Activated B cell treated with CpG ODN at 0.5 μM for 24 hours (primary cell): ENCODE measurements around the gene MAEA. TPM values are rescaled to one million over a fixed set of nuclear protein-coding genes. Genes with fewer than 3 reads are reported as not detected.

ENCODE experiments used
- ATAC-seq: fragments of 200-7000 bp; cut with Tn5 transposase; one replicate; pipeline ENCODE4 v1.10.0; 2021; ENCODE audit warnings: low read depth, mild to moderate bottlenecking, moderate library complexity
- CTCF ChIA-PET: fragments of 350-600 bp; sonication (Branson Sonifier 250); formaldehyde crosslinking; loops from one replicate; lab custom pipeline; 2021; ENCODE audit warnings: antibody characterized with exemption; lab: Charles Lee
- POLR2A ChIA-PET: fragments of 350-600 bp; sonication (Branson Sonifier 250); formaldehyde crosslinking; loops from one replicate; lab custom pipeline; 2021; ENCODE audit warnings: antibody characterized with exemption; lab: Charles Lee
- DNase-seq: peaks from one replicate; pipeline ENCODE4 v3.0.0; 2022
- H3K27ac Mint-ChIP-seq: one replicate; pipeline ENCODE4 v1.8.0; 2020; ENCODE audit warnings: mixed read lengths
- H3K27me3 Mint-ChIP-seq: one replicate; pipeline ENCODE4 v1.8.0; 2021; ENCODE audit warnings: mixed read lengths
- H3K36me3 Mint-ChIP-seq: one replicate; pipeline ENCODE4 v1.8.0; 2021; ENCODE audit warnings: low read depth, mixed read lengths
- H3K4me1 Mint-ChIP-seq: one replicate; pipeline ENCODE4 v1.8.0; 2021; ENCODE audit warnings: mixed read lengths
- H3K4me3 Mint-ChIP-seq: one replicate; pipeline ENCODE4 v1.8.0; 2020; ENCODE audit warnings: mild to moderate bottlenecking, mixed read lengths
- H3K9me3 Mint-ChIP-seq: one replicate; pipeline ENCODE4 v1.8.0; 2020; ENCODE audit warnings: mixed read lengths
- intact Hi-C: fragments of 100-400 bp; cut with micrococcal nuclease; formaldehyde crosslinking; loops from one replicate; pipeline ENCODE4 v1.15.1; 2024
- total RNA-seq: library from RNA; stranded (reverse); gene quantifications from 2 replicates; pipeline ENCODE4 v1.2.3, GENCODE V29; 2022
- TF ChIP-seq, protein P1 (sequence below): fragments of 200-600 bp; IDR thresholded peaks from one replicate; pipeline ENCODE4 v1.8.0; 2022; ENCODE audit warnings: antibody characterized with exemption, mild to moderate bottlenecking

The MAEA gene
- total RNA-seq, 1 donor from 2014 or later = 73.7 TPM

DNA sequence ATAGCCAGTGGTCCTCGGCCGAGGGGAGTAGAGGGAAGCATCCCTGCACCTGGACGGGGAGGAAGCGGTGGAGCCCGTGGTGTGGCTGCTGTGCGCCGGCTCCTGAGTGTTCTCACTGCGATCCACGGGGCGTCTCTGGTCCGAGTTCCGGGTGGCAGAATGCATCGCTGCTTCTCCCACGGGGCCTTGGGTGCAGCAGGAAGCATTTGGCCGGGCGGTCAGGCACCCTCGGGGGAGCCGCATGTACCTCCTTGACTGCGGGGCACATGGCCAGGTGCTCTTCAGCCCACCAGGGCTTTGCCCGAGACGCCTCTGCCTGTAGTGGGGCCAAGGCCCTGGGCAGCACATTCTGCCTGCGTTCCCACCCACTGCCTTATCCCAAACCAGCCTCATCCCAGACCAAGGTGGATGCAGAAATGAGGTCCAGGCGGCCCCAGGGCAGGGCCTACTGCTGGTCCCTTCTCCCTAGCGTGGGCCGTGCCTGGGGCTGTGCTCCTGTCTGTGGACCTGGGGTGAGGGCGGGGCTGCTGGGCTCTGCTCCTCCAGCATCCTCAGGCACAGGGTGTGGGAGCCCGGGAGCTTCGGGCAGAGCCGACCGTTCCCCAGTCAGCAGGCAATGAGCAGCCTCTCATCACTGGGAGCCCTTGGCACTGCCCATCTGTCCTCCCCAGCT is 89.0 kb downstream of the MAEA start:
- TF ChIP-seq, protein P1, sequence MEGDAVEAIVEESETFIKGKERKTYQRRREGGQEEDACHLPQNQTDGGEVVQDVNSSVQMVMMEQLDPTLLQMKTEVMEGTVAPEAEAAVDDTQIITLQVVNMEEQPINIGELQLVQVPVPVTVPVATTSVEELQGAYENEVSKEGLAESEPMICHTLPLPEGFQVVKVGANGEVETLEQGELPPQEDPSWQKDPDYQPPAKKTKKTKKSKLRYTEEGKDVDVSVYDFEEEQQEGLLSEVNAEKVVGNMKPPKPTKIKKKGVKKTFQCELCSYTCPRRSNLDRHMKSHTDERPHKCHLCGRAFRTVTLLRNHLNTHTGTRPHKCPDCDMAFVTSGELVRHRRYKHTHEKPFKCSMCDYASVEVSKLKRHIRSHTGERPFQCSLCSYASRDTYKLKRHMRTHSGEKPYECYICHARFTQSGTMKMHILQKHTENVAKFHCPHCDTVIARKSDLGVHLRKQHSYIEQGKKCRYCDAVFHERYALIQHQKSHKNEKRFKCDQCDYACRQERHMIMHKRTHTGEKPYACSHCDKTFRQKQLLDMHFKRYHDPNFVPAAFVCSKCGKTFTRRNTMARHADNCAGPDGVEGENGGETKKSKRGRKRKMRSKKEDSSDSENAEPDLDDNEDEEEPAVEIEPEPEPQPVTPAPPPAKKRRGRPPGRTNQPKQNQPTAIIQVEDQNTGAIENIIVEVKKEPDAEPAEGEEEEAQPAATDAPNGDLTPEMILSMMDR = no peak
- intact Hi-C loops = no loop called here
- ChIA-PET CTCF (no interaction called here), POLR2A (no interaction called here)
- Mint-ChIP-seq H3K27me3 (no peaks in the 10 kb centered on the region), H3K4me1 (no peaks in the 10 kb centered on the region), H3K9me3 (no peaks in the 10 kb centered on the region), H3K4me3 (no peak overlapping the region), H3K27ac (no peak overlapping the region), H3K36me3 (peaks cover 4% of the 10 kb centered on the region)
- no peak for ATAC-seq
- no peak for DNase-seq

DNA sequence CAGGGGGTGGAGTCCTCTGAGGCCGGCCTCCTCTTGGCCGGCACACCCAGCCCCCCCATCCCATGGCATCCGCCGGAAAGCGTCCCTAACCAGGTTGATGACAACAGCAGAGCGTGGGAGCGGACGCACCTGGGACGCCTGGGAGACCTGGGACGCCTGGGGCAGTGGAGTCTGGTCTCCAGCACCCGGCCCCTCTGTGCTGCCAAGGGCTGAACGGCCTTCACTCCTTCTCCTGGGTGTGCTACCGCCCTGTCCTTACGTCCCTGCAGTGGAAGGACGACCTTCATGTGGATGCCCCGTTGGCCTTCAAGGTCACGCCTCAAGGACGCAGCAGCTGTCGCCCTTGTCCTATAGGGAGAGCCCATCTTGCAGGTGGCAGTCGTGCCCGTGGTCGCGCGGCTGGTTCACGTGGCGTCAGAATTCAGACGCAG is 89.7 kb downstream of the MAEA start:
- no peaks in the 10 kb centered on the region for H3K27me3 Mint-ChIP-seq
- no peak for ATAC-seq
- no peak overlapping the region for H3K27ac Mint-ChIP-seq
- intact Hi-C loops = no loop called here
- CTCF ChIA-PET = no interaction called here
- H3K9me3 Mint-ChIP-seq = no peaks in the 10 kb centered on the region
- H3K4me1 Mint-ChIP-seq = no peaks in the 10 kb centered on the region
- TF ChIP-seq, protein P1 = no peak
- H3K36me3 Mint-ChIP-seq = no peaks in the 10 kb centered on the region
- no peak for DNase-seq
- POLR2A ChIA-PET = no interaction called here
- no peak overlapping the region for H3K4me3 Mint-ChIP-seq

DNA sequence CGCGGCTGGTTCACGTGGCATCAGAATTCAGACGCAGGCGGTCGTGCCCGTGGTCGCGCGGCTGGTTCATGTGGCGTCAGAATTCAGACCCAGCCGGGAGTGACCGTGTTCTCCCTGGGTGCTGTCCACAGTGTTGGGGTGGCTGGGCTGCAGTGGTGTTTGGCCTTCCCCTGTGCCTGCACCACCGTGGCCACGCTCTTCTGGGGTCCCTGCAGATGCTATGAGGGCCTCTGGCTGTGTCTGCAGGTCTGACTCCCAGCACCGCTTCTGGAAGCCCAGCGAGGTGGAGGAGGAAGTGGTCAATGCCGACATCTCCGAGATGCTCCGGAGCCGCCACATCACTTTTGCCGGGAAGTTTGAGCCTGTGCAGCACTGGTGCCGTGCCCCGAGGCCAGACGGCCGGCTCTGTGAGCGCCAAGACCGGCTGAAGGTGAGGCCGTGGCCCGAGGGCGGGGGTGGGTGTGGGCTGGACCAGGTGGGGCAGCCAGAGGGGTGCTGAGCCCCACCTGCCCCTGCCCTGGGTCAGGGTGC is 90.2 kb downstream of the MAEA start:
- POLR2A ChIA-PET = no interaction called here
- TF ChIP-seq, protein P1 = no peak
- H3K27me3 Mint-ChIP-seq = no peaks in the 10 kb centered on the region
- CTCF ChIA-PET = no interaction called here
- H3K36me3 Mint-ChIP-seq = peaks cover 2% of the 10 kb centered on the region
- intact Hi-C loops = no loop called here
- DNase-seq (peak; percentile 9), ATAC-seq (no peak)
- H3K27ac Mint-ChIP-seq = no peak overlapping the region
- no peaks in the 10 kb centered on the region for H3K4me1 Mint-ChIP-seq
- H3K9me3 Mint-ChIP-seq = no peaks in the 10 kb centered on the region
- no peak overlapping the region for H3K4me3 Mint-ChIP-seq

DNA sequence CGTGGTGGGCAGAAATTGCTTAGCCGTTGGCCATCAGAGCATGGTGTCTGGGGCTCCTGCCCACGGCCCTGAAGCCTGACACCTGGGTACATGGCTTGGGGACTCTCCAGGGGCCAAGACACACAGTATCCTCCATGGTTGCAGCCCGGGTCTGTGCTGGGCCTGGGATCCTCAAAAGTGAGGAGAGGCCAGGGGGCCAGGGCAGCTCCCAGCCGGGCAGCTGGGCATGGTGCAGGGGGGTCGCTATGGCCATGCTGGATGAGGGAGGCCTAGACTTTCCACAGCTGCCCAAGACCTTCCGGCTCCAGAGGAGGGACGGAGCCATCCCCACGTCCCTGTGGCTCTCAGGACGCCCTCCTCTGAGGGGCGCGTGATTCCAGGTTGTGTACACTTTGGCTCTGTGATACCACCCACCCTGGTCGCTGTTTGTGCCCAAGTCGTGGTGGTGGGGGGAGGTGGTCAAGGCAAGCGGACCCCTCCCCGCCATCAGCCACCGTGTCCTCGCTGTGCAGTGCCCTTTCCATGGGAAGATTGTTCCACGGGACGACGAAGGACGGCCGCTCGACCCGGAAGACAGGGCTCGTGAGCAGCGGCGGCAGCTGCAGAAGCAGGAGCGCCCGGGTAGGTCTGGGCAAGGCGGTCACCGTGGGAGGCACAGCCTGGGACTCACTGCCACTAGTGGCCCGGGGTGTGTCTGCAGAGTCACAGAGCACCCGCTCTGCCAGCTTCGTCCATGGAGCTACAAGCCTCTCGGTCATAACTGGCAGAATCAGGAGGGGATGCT is 90.9 kb downstream of the MAEA start:
- H3K27me3 Mint-ChIP-seq = no peaks in the 10 kb centered on the region

More for the DNA sequence above, 90.9 kb downstream of the MAEA start:
- no peaks in the 10 kb centered on the region for H3K9me3 Mint-ChIP-seq
- no peak overlapping the region for H3K27ac Mint-ChIP-seq
- TF ChIP-seq, protein P1 = no peak
- H3K4me3 Mint-ChIP-seq = no peak overlapping the region
- DNase-seq = peak; percentile 6
- intact Hi-C loops = no loop called here
- no peaks in the 10 kb centered on the region for H3K4me1 Mint-ChIP-seq
- CTCF ChIA-PET = no interaction called here
- peaks cover 2% of the 10 kb centered on the region for H3K36me3 Mint-ChIP-seq
- ATAC-seq = no peak
- POLR2A ChIA-PET = no interaction called here
